K562 (cell line): ENCODE data around the gene IFTAP. TPM values are rescaled to one million over a fixed set of nuclear protein-coding genes. Genes with fewer than 3 reads are reported as not detected.

Experiments used
- FOXJ2 ChIP-seq: fragments of 200-800 bp; sonication (Bioruptor generic); IDR thresholded peaks from 2 replicates; pipeline ENCODE4 v1.6.1; 2016; ENCODE audit warnings: missing genetic modification characterization, missing compliant biosample characterization
- GABPB1 ChIP-seq: sonication (generic); formaldehyde crosslinking; IDR thresholded peaks from 2 replicates; pipeline ENCODE4 v1.8.0; 2022; ENCODE audit warnings: mild to moderate bottlenecking, missing genetic modification reagents
- GATAD2B ChIP-seq: fragments of 450-650 bp; IDR thresholded peaks from 2 replicates; pipeline ENCODE4 v1.6.1; 2017; ENCODE audit warnings: mild to moderate bottlenecking, borderline replicate concordance
- GTF2A2 ChIP-seq: IDR thresholded peaks from 2 replicates; pipeline ENCODE4 v1.6.1; 2016; ENCODE audit warnings: mild to moderate bottlenecking, missing genetic modification characterization, missing compliant biosample characterization
- HDAC8 ChIP-seq: fragments of 450-650 bp; IDR thresholded peaks from 2 replicates; pipeline ENCODE4 v1.6.1; 2016; ENCODE audit warnings: mild to moderate bottlenecking, missing genetic modification characterization, moderate library complexity, missing compliant biosample characterization
- HNRNPLL ChIP-seq: fragments of 200-400 bp; formaldehyde crosslinking; IDR thresholded peaks from 2 replicates; pipeline ENCODE4 v1.6.1; 2017; ENCODE audit warnings: low read length, low read depth, mild to moderate bottlenecking; ENCODE audit not compliant: poor library complexity, severe bottlenecking
- NCOA1 ChIP-seq: fragments of 450-650 bp; IDR thresholded peaks from 2 replicates; pipeline ENCODE4 v1.6.1; 2016; ENCODE audit warnings: low read depth
- POLR2B ChIP-seq: fragments of 450-650 bp; IDR thresholded peaks from 2 replicates; pipeline ENCODE4 v1.6.1; 2018; ENCODE audit warnings: low read depth; ENCODE audit not compliant: partially characterized antibody
- POLR3A ChIP-seq: IDR thresholded peaks from 2 replicates; pipeline ENCODE4 v1.6.1; 2011; ENCODE audit warnings: borderline replicate concordance, mild to moderate bottlenecking, moderate library complexity; ENCODE audit not compliant: insufficient read length, insufficient read depth; ENCODE audit errors: extremely low read depth
- TRIM28 ChIP-seq: fragments of 450-650 bp; IDR thresholded peaks from 2 replicates; pipeline ENCODE4 v1.6.1; 2017
- ZBTB8A ChIP-seq: fragments of 450-650 bp; IDR thresholded peaks from 2 replicates; pipeline ENCODE4 v1.6.1; 2018; ENCODE audit warnings: mild to moderate bottlenecking, moderate library complexity; ENCODE audit not compliant: partially characterized antibody
- ZEB2 ChIP-seq: fragments of 450-650 bp; IDR thresholded peaks from 2 replicates; pipeline ENCODE4 v1.6.1; 2016
- ZNF311 ChIP-seq: fragments of 250-450 bp; sonication (Bioruptor Pico); IDR thresholded peaks from 2 replicates; pipeline ENCODE4 v1.4.0; 2020; ENCODE audit warnings: mild to moderate bottlenecking, moderate library complexity
- polyA plus RNA-seq, 8 experiments: library from polyadenylated mRNA; depleted of rRNA in 4 of 8; stranded (reverse) in 5 of 8; unstranded in 3 of 8; fragments of >200 nt; fragmentation: Nextera tagmentation in 2 of 8; fragmentation: Illumina TruSeq in 1 of 8; extraction: Ambion mirVana in 2 of 8; extraction: Trizol in 1 of 8; gene quantifications; 2 replicates each; pipeline versions ENCODE4 v1.2.1 to v1.2.3, GENCODE V29; 2011 to 2014; ENCODE audit warnings: inconsistent platforms in 1 of 8, missing spikeins in 1 of 8
- total RNA-seq, 7 experiments: library from RNA; depleted of rRNA in 6 of 7; stranded (reverse); fragments of >200 nt in 6 of 7; fragmentation: Illumina TruSeq in 2 of 7; extraction: Trizol in 2 of 7; gene quantifications; 2 replicates each; pipeline versions ENCODE4 v1.2.1 to v1.2.3, GENCODE V29; 2011 to 2021; ENCODE audit warnings: low replicate concordance in 1 of 7
- TF ChIP-seq, protein P1 (sequence below): fragments of 250-450 bp; sonication (Bioruptor Pico); IDR thresholded peaks from 2 replicates; pipeline ENCODE4 v1.5.0; 2020; ENCODE audit warnings: mild to moderate bottlenecking, borderline replicate concordance
- TF ChIP-seq, protein P2 (sequence below), 2 experiments: fragments of 450-650 bp; conservative IDR thresholded peaks; 2 replicates each; pipeline ENCODE4 v1.6.1; 2017; ENCODE audit warnings: mild to moderate bottlenecking in 2 of 2, moderate library complexity in 2 of 2
- TF ChIP-seq, protein P3 (sequence below): fragments of 450-650 bp; IDR thresholded peaks from 2 replicates; pipeline ENCODE4 v1.6.1; 2016; ENCODE audit warnings: mild to moderate bottlenecking
- TF ChIP-seq, protein P4 (sequence below), 2 experiments: fragments of 450-650 bp in 1 of 2; sonication (generic) in 1 of 2; formaldehyde crosslinking; conservative IDR thresholded peaks; 2 replicates each; pipeline versions ENCODE4 v1.4.0 to v1.8.1; 2020 to 2022; ENCODE audit warnings: mild to moderate bottlenecking in 1 of 2, missing genetic modification reagents in 1 of 2
- TF ChIP-seq, protein P5 (sequence below), 2 experiments: fragments of 200-800 bp in 1 of 2; sonication (Bioruptor generic) in 1 of 2; sonication (generic) in 1 of 2; formaldehyde crosslinking in 1 of 2; IDR thresholded peaks in 1 of 2; conservative IDR thresholded peaks in 1 of 2; 2 replicates each; pipeline versions ENCODE4 v1.5.0 to v1.6.1; 2016 to 2020; ENCODE audit warnings: missing compliant biosample characterization in 1 of 2, missing genetic modification characterization in 1 of 2, missing genetic modification reagents in 1 of 2

The IFTAP gene
- total and polyA plus RNA-seq, 9 of the 15 experiments (the other 6 are each of a cell fraction or from before 2014, with no cell fraction given): 9.2 to 30.0 (median 17.0) TPM

DNA sequence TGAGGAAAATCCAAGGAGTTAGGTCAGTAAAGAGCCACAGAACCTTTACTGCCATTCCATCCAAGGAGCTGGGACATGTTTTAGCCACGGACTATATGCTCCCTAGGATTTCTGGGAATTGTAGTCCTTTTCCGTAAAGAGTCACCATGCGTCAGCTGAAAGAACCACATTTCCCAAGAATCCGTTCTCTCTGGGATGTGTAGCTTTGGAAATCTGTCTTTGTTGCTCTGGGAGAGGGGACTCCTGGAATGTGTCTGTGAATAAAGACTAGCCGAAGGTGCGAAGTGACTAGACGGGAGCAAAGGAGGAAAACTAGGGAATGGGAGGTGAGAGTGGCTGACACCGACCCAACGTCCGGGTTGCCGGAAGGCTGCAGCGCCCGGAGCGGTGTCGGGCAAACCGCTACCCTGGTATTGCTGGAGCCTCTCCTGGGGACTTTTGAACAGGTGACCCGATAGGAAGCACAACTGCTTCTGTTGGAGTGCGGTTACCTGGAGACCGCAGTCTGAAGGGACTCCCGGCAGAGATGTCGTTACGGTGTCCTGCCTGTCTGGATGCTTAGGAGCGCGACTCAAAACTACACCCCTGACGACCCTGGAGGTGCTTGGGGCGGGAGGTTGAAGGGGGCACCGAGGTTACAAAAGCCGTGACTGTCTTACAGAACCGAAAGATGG lies at the start of gene IFTAP (continued):
- TF ChIP-seq, protein P1, sequence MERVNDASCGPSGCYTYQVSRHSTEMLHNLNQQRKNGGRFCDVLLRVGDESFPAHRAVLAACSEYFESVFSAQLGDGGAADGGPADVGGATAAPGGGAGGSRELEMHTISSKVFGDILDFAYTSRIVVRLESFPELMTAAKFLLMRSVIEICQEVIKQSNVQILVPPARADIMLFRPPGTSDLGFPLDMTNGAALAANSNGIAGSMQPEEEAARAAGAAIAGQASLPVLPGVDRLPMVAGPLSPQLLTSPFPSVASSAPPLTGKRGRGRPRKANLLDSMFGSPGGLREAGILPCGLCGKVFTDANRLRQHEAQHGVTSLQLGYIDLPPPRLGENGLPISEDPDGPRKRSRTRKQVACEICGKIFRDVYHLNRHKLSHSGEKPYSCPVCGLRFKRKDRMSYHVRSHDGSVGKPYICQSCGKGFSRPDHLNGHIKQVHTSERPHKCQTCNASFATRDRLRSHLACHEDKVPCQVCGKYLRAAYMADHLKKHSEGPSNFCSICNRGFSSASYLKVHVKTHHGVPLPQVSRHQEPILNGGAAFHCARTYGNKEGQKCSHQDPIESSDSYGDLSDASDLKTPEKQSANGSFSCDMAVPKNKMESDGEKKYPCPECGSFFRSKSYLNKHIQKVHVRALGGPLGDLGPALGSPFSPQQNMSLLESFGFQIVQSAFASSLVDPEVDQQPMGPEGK (CRISPR knock-in tag): peak; percentile 42; the same call in 1 of the 2 replicates
- TF ChIP-seq, protein P2, sequence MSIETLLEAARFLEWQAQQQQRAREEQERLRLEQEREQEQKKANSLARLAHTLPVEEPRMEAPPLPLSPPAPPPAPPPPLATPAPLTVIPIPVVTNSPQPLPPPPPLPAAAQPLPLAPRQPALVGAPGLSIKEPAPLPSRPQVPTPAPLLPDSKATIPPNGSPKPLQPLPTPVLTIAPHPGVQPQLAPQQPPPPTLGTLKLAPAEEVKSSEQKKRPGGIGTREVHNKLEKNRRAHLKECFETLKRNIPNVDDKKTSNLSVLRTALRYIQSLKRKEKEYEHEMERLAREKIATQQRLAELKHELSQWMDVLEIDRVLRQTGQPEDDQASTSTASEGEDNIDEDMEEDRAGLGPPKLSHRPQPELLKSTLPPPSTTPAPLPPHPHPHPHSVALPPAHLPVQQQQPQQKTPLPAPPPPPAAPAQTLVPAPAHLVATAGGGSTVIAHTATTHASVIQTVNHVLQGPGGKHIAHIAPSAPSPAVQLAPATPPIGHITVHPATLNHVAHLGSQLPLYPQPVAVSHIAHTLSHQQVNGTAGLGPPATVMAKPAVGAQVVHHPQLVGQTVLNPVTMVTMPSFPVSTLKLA (conservative IDR thresholded peaks at IDR 0.05): peak; percentile 41 to 69; a peak in 3 of 4 replicates
- peak; percentile 38; the same call in 1 of the 2 replicates for TF ChIP-seq GTF2A2 (tag)
- peak; percentile 71 for TF ChIP-seq ZBTB8A
- 0 out of 2 replicates have a peak, but pooled peaks have one; percentile 26 for TF ChIP-seq HDAC8 (tag)
- TF ChIP-seq ZNF311 (CRISPR knock-in tag): peak; percentile 59; the same call in 1 of the 2 replicates
- TF ChIP-seq ZEB2: peak; percentile 99
- TF ChIP-seq, protein P3, sequence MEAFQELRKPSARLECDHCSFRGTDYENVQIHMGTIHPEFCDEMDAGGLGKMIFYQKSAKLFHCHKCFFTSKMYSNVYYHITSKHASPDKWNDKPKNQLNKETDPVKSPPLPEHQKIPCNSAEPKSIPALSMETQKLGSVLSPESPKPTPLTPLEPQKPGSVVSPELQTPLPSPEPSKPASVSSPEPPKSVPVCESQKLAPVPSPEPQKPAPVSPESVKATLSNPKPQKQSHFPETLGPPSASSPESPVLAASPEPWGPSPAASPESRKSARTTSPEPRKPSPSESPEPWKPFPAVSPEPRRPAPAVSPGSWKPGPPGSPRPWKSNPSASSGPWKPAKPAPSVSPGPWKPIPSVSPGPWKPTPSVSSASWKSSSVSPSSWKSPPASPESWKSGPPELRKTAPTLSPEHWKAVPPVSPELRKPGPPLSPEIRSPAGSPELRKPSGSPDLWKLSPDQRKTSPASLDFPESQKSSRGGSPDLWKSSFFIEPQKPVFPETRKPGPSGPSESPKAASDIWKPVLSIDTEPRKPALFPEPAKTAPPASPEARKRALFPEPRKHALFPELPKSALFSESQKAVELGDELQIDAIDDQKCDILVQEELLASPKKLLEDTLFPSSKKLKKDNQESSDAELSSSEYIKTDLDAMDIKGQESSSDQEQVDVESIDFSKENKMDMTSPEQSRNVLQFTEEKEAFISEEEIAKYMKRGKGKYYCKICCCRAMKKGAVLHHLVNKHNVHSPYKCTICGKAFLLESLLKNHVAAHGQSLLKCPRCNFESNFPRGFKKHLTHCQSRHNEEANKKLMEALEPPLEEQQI: 0 out of 2 replicates have a peak, but pooled peaks have one; percentile 65
- TF ChIP-seq, protein P4, sequence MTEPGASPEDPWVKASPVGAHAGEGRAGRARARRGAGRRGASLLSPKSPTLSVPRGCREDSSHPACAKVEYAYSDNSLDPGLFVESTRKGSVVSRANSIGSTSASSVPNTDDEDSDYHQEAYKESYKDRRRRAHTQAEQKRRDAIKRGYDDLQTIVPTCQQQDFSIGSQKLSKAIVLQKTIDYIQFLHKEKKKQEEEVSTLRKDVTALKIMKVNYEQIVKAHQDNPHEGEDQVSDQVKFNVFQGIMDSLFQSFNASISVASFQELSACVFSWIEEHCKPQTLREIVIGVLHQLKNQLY (CRISPR knock-in tag; conservative IDR thresholded peaks at IDR 0.05): no peak
- 0 out of 2 replicates have a peak, but pooled peaks have one; percentile 27 for TF ChIP-seq TRIM28
- TF ChIP-seq FOXJ2 (tag): peak; percentile 89
- no peak for TF ChIP-seq POLR2B
- TF ChIP-seq GATAD2B: peak; percentile 50; the same call in 1 of the 2 replicates
- TF ChIP-seq, protein P5, sequence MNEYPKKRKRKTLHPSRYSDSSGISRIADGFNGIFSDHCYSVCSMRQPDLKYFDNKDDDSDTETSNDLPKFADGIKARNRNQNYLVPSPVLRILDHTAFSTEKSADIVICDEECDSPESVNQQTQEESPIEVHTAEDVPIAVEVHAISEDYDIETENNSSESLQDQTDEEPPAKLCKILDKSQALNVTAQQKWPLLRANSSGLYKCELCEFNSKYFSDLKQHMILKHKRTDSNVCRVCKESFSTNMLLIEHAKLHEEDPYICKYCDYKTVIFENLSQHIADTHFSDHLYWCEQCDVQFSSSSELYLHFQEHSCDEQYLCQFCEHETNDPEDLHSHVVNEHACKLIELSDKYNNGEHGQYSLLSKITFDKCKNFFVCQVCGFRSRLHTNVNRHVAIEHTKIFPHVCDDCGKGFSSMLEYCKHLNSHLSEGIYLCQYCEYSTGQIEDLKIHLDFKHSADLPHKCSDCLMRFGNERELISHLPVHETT (CRISPR knock-in tag; conservative IDR thresholded peaks at IDR 0.05 in 1 of 2, IDR thresholded peaks at IDR 0.05 in 1 of 2): peak in 1 of 2 experiments; percentile 89; a peak in 2 of 4 replicates
- TF ChIP-seq NCOA1: peak; percentile 98
- TF ChIP-seq GABPB1 (CRISPR knock-in tag): peak; percentile 87
- TF ChIP-seq POLR3A: no peak
- TF ChIP-seq HNRNPLL: peak; percentile 53
